HepG2 (cell line): ENCODE data around the gene STOM. TPM values are rescaled to one million over a fixed set of nuclear protein-coding genes. Genes with fewer than 3 reads are reported as not detected.

Source experiments
- ARHGAP35 ChIP-seq: sonication (generic); formaldehyde crosslinking; IDR thresholded peaks from 2 replicates; pipeline ENCODE4 v1.9.0; 2022; ENCODE audit warnings: mild to moderate bottlenecking, inconsistent platforms, moderate library complexity, missing genetic modification reagents, borderline replicate concordance
- EP300 ChIP-seq, 3 experiments: sonication (generic) in 1 of 3; formaldehyde crosslinking in 1 of 3; IDR thresholded peaks; 2 replicates each; pipeline versions ENCODE4 v1.5.1 to v1.6.1; 2011 to 2020; ENCODE audit warnings: low read depth in 2 of 3, low read length in 2 of 3, borderline replicate concordance in 1 of 3, improper control_type of control experiment in 1 of 3, mild to moderate bottlenecking in 1 of 3, missing genetic modification reagents in 1 of 3, moderate library complexity in 1 of 3
- FOXP4 ChIP-seq: sonication (generic); formaldehyde crosslinking; IDR thresholded peaks from 2 replicates; pipeline ENCODE4 v1.4.0; 2020; ENCODE audit warnings: missing genetic modification reagents
- HNF4A ChIP-seq: sonication (generic); formaldehyde crosslinking; IDR thresholded peaks from 2 replicates; pipeline ENCODE4 v1.4.0; 2020; ENCODE audit warnings: missing genetic modification reagents
- IRX3 ChIP-seq: sonication (generic); formaldehyde crosslinking; IDR thresholded peaks from 2 replicates; pipeline ENCODE4 v1.8.1; 2023; ENCODE audit warnings: mild to moderate bottlenecking, low read depth, missing genetic modification reagents, borderline replicate concordance
- KDM1A ChIP-seq: IDR thresholded peaks from 2 replicates; pipeline ENCODE4 v1.6.1; 2016; ENCODE audit warnings: missing compliant biosample characterization
- KLF9 ChIP-seq: IDR thresholded peaks from 2 replicates; pipeline ENCODE4 v1.6.1; 2016; ENCODE audit warnings: low read depth
- NR2F6 ChIP-seq, 2 experiments: IDR thresholded peaks; 2 replicates each; pipeline ENCODE4 v1.6.1; 2016; ENCODE audit warnings: antibody characterized with exemption in 1 of 2, mild to moderate bottlenecking in 1 of 2
- PATZ1 ChIP-seq: sonication (generic); formaldehyde crosslinking; IDR thresholded peaks from 2 replicates; pipeline ENCODE4 v1.4.0; 2020; ENCODE audit warnings: missing genetic modification reagents
- PCBP1 ChIP-seq: fragments of 200-400 bp; formaldehyde crosslinking; IDR thresholded peaks from 2 replicates; pipeline ENCODE4 v1.6.1; 2017; ENCODE audit warnings: mild to moderate bottlenecking, low read depth, low read length, borderline replicate concordance
- THAP11 ChIP-seq: IDR thresholded peaks from 2 replicates; pipeline ENCODE4 v1.6.1; 2016; ENCODE audit warnings: missing biosample characterization, missing genetic modification reagents
- THAP8 ChIP-seq: sonication (generic); formaldehyde crosslinking; IDR thresholded peaks from 2 replicates; pipeline ENCODE4 v1.5.1; 2020; ENCODE audit warnings: missing genetic modification reagents, mild to moderate bottlenecking, borderline replicate concordance
- U2AF2 ChIP-seq: fragments of 200-400 bp; formaldehyde crosslinking; IDR thresholded peaks from 2 replicates; pipeline ENCODE4 v1.6.1; 2017; ENCODE audit warnings: low read depth, mild to moderate bottlenecking, low read length
- ZGPAT ChIP-seq: IDR thresholded peaks from 2 replicates; pipeline ENCODE4 v1.6.1; 2016; ENCODE audit warnings: mild to moderate bottlenecking
- ZNF260 ChIP-seq: sonication (generic); formaldehyde crosslinking; IDR thresholded peaks from 2 replicates; pipeline ENCODE4 v1.4.0; 2020; ENCODE audit warnings: missing genetic modification reagents, low read depth, mild to moderate bottlenecking, borderline replicate concordance
- ZNF333 ChIP-seq: sonication (generic); formaldehyde crosslinking; IDR thresholded peaks from 2 replicates; pipeline ENCODE4 v1.4.0; 2020; ENCODE audit warnings: mild to moderate bottlenecking, missing genetic modification reagents, borderline replicate concordance
- ZNF354B ChIP-seq: sonication (generic); formaldehyde crosslinking; IDR thresholded peaks from 2 replicates; pipeline ENCODE4 v1.8.0; 2022; ENCODE audit warnings: mild to moderate bottlenecking, missing genetic modification reagents
- ZNF574 ChIP-seq: sonication (generic); formaldehyde crosslinking; IDR thresholded peaks from 2 replicates; pipeline ENCODE4 v1.4.0; 2020; ENCODE audit warnings: missing genetic modification reagents
- ZNF7 ChIP-seq: IDR thresholded peaks from 2 replicates; pipeline ENCODE4 v1.6.1; 2016; ENCODE audit warnings: missing biosample characterization, missing genetic modification reagents
- polyA plus RNA-seq, 8 experiments: library from polyadenylated mRNA; depleted of rRNA in 3 of 8; stranded (reverse) in 7 of 8; unstranded in 1 of 8; fragments of >200 nt; fragmentation: Illumina TruSeq in 4 of 8; extraction: Trizol in 4 of 8; gene quantifications; 2 replicates each; pipeline versions ENCODE4 v1.2.1 to v1.2.3, GENCODE V29; 2011 to 2016; ENCODE audit warnings: low read depth in 4 of 8, missing spikeins in 1 of 8, mixed read lengths in 1 of 8; ENCODE audit not compliant: insufficient read depth in 1 of 8
- total RNA-seq, 5 experiments: library from RNA; depleted of rRNA; stranded (reverse); fragments of >200 nt; fragmentation: Illumina TruSeq; extraction: Trizol; gene quantifications; 2 replicates each; pipeline ENCODE4 v1.2.3, GENCODE V29; 2016; ENCODE audit warnings: low read depth in 1 of 5

Gene STOM
- total and polyA plus RNA-seq, 2 of the 13 experiments (the other 11 are each of a cell fraction or from before 2014, with no cell fraction given), result 43.6 to 165 TPM

GRCh38 chr9:121294866-121295661, 75.0 kb downstream of the STOM start (continued):
- no peak for TF ChIP-seq ZNF333 (CRISPR knock-in tag)
- TF ChIP-seq PCBP1, result no peak
- peak; percentile 60 for TF ChIP-seq PATZ1
- peak; percentile 70 for TF ChIP-seq HNF4A
- TF ChIP-seq ZNF354B, result no peak
- TF ChIP-seq KLF9 (CRISPR knock-in tag), result no peak
- peak; percentile 98 for TF ChIP-seq KDM1A
- TF ChIP-seq THAP8, result no peak
- TF ChIP-seq IRX3 (CRISPR knock-in tag), result no peak
- TF ChIP-seq ZGPAT (CRISPR knock-in tag), result 0 out of 2 replicates have a peak, but pooled peaks have one; percentile 57
- TF ChIP-seq ZNF260 (CRISPR knock-in tag), result no peak
- no peak for TF ChIP-seq ARHGAP35 (CRISPR knock-in tag)
- 0 out of 2 replicates have a peak, but pooled peaks have one; percentile 7 for TF ChIP-seq THAP11 (CRISPR knock-in tag)
- TF ChIP-seq EP300 (IDR thresholded peaks at IDR 0.05; ENCODE audit: low read depth in 2 of 2, low read length in 2 of 2), result peak in 1 of 2 experiments; percentile 78; a peak in 2 of 4 replicates
- TF ChIP-seq EP300 (CRISPR knock-in tag; IDR thresholded peaks at IDR 0.05; ENCODE audit: borderline replicate concordance), result no peak
- TF ChIP-seq U2AF2, result no peak
- no peak for TF ChIP-seq ZNF574 (CRISPR knock-in tag)
- no peak for TF ChIP-seq ZNF7 (CRISPR knock-in tag)
- TF ChIP-seq FOXP4 (CRISPR knock-in tag), result peak; percentile 70; the same call in 1 of the 2 replicates
- TF ChIP-seq NR2F6 (IDR thresholded peaks at IDR 0.05), result no peak
- peak; percentile 52; the same call in 1 of the 2 replicates for TF ChIP-seq NR2F6 (CRISPR knock-in tag; IDR thresholded peaks at IDR 0.05)
